Activated B cell treated with CpG ODN at 0.5 μM for 24 hours (primary cell): ENCODE results near the gene FGF2. TPM values are rescaled to one million over a fixed set of nuclear protein-coding genes. Genes with fewer than 3 reads are reported as not detected.

Source experiments
- ATAC-seq: fragments of 200-7000 bp; cut with Tn5 transposase; one replicate; pipeline ENCODE4 v1.10.0; 2021; ENCODE audit warnings: low read depth, mild to moderate bottlenecking, moderate library complexity
- CTCF ChIA-PET: fragments of 350-600 bp; sonication (Branson Sonifier 250); formaldehyde crosslinking; loops from one replicate; lab custom pipeline; 2021; ENCODE audit warnings: antibody characterized with exemption; lab: Charles Lee
- POLR2A ChIA-PET: fragments of 350-600 bp; sonication (Branson Sonifier 250); formaldehyde crosslinking; loops from one replicate; lab custom pipeline; 2021; ENCODE audit warnings: antibody characterized with exemption; lab: Charles Lee
- DNase-seq: peaks from one replicate; pipeline ENCODE4 v3.0.0; 2022
- H3K27ac Mint-ChIP-seq: one replicate; pipeline ENCODE4 v1.8.0; 2020; ENCODE audit warnings: mixed read lengths
- H3K27me3 Mint-ChIP-seq: one replicate; pipeline ENCODE4 v1.8.0; 2021; ENCODE audit warnings: mixed read lengths
- H3K36me3 Mint-ChIP-seq: one replicate; pipeline ENCODE4 v1.8.0; 2021; ENCODE audit warnings: low read depth, mixed read lengths
- H3K4me1 Mint-ChIP-seq: one replicate; pipeline ENCODE4 v1.8.0; 2021; ENCODE audit warnings: mixed read lengths
- H3K4me3 Mint-ChIP-seq: one replicate; pipeline ENCODE4 v1.8.0; 2020; ENCODE audit warnings: mild to moderate bottlenecking, mixed read lengths
- H3K9me3 Mint-ChIP-seq: one replicate; pipeline ENCODE4 v1.8.0; 2020; ENCODE audit warnings: mixed read lengths
- CTCF ChIP-seq: fragments of 200-600 bp; IDR thresholded peaks from one replicate; pipeline ENCODE4 v1.8.0; 2022; ENCODE audit warnings: antibody characterized with exemption, mild to moderate bottlenecking
- intact Hi-C: fragments of 100-400 bp; cut with micrococcal nuclease; formaldehyde crosslinking; loops from one replicate; pipeline ENCODE4 v1.15.1; 2024
- total RNA-seq: library from RNA; stranded (reverse); gene quantifications from 2 replicates; pipeline ENCODE4 v1.2.3, GENCODE V29; 2022

The FGF2 gene
- total RNA-seq, 1 donor from 2014 or later: 0.29 TPM

- no peak for TF ChIP-seq CTCF
- CTCF ChIA-PET: interaction anchor here (1.1 kb wide), 1 partner anchor 22 kb away, joined by 3 read pairs; no protein-coding TSS in a partner anchor
- Mint-ChIP-seq H3K4me3 (no peak overlapping the region), H3K27me3 (peaks cover 20% of the 10 kb centered on the region), H3K4me1 (no peaks in the 10 kb centered on the region), H3K9me3 (peaks cover 11% of the 10 kb centered on the region), H3K36me3 (no peaks in the 10 kb centered on the region), H3K27ac (no peak overlapping the region)
- POLR2A ChIA-PET: no interaction called here
- DNase-seq (no peak), ATAC-seq (no peak)
- intact Hi-C loops: no loop called here
These were observed 49.8 kb downstream of the FGF2 start for GRCh38 chr4:122876456-122876855.

GRCh38 chr4:122879001-122879400 is 52.4 kb downstream of the FGF2 start:
- H3K9me3 Mint-ChIP-seq: peaks cover 15% of the 10 kb centered on the region
- no peak overlapping the region for H3K27ac Mint-ChIP-seq
- DNase-seq: no peak
- H3K36me3 Mint-ChIP-seq: no peaks in the 10 kb centered on the region
- ChIA-PET CTCF (no interaction called here), POLR2A (no interaction called here)
- TF ChIP-seq CTCF: no peak
- H3K4me3 Mint-ChIP-seq: no peak overlapping the region
- H3K27me3 Mint-ChIP-seq: peaks cover 7% of the 10 kb centered on the region
- intact Hi-C loops: no loop called here
- H3K4me1 Mint-ChIP-seq: no peaks in the 10 kb centered on the region
- ATAC-seq: no peak

GRCh38 chr4:122882857-122883735 is 56.5 kb downstream of the FGF2 start:
- no peaks in the 10 kb centered on the region for H3K36me3 Mint-ChIP-seq
- DNase-seq: no peak
- ATAC-seq: no peak
- CTCF ChIA-PET: no interaction called here
- no peak overlapping the region for H3K4me3 Mint-ChIP-seq
- H3K27ac Mint-ChIP-seq: no peak overlapping the region
- POLR2A ChIA-PET: no interaction called here
- peaks cover 15% of the 10 kb centered on the region for H3K9me3 Mint-ChIP-seq
- H3K27me3 Mint-ChIP-seq: peaks cover 7% of the 10 kb centered on the region
- TF ChIP-seq CTCF: no peak
- intact Hi-C loops: no loop called here
- no peaks in the 10 kb centered on the region for H3K4me1 Mint-ChIP-seq

- peaks cover 4% of the 10 kb centered on the region for H3K27me3 Mint-ChIP-seq
- ATAC-seq: no peak
- no peak for TF ChIP-seq CTCF
- POLR2A ChIA-PET: no interaction called here
- H3K27ac Mint-ChIP-seq: no peak overlapping the region
- H3K4me1 Mint-ChIP-seq: no peaks in the 10 kb centered on the region
- no peak for DNase-seq
- H3K4me3 Mint-ChIP-seq: no peak overlapping the region
- H3K36me3 Mint-ChIP-seq: no peaks in the 10 kb centered on the region
- intact Hi-C loops: no loop called here
- CTCF ChIA-PET: no interaction called here
- H3K9me3 Mint-ChIP-seq: peaks cover 15% of the 10 kb centered on the region
These were observed 57.9 kb downstream of the FGF2 start for GRCh38 chr4:122884499-122884898.

GRCh38 chr4:122889726-122890125 is 63.1 kb downstream of the FGF2 start:
- intact Hi-C loops: no loop called here
- Mint-ChIP-seq H3K4me3 (no peak overlapping the region), H3K4me1 (peaks cover 3% of the 10 kb centered on the region), H3K9me3 (no peaks in the 10 kb centered on the region), H3K27me3 (no peaks in the 10 kb centered on the region), H3K36me3 (no peaks in the 10 kb centered on the region), H3K27ac (no peak overlapping the region)
- POLR2A ChIA-PET: no interaction called here
- no peak for ATAC-seq
- CTCF ChIA-PET: no interaction called here
- TF ChIP-seq CTCF: no peak
- DNase-seq: no peak
